H54 (cell line): ENCODE measurements around the gene OMD.

ENCODE experiments used
- DNase-seq: peaks from one replicate; pipeline ENCODE4 v3.0.0; 2011; ENCODE audit warnings: low spot score, mixed read lengths; ENCODE audit not compliant: insufficient read length
- FAIRE-seq: peaks from 3 replicates; lab custom pipeline; 2011; peaks lifted over from hg19 to GRCh38; lab: Jason Lieb, UNC
- POLR2A ChIP-seq: IDR thresholded peaks from 2 replicates; pipeline ENCODE4 v1.6.1; 2011; ENCODE audit warnings: low read depth, mild to moderate bottlenecking, low read length

Gene OMD

DNA sequence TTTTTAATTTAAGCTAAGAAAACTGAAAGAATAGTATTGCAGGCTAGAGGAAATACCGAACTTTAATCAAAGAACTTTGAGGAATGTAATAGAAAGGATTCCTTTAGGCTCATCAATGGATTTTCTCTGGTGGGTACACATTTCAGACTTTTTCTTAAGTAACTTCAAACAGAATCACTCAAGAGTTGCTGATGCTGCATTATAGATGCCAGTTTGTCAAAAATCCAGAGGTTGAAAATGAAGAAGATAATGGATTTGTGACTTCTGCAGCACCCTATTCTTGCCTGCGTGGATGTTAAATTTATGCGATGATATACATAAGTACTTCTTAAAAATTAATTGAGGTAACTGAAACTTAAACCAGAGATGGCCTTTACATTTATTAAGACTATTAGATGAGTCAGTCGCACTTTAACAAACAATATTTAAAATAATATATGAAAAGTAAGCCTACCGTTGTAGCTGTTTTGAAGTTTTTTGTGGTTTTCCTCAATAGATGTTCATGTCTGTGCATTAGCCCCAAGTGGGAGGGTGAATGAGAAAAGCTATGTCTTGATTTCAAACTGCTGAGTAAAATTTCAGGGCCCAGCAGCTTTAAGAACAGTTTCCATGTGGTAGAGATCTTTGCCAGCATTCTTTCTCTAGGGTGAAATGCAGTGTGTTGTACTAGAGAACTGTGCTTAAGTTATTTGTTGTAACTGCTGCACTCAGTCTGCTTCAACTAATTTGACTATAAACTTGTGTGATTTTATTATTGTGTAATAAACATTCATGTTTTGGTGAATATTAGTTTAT lies 20.0 kb downstream of the OMD start, which contains the start of gene OGN:
Gene OGN, minus strand, starts transcription at position 537 of the 795 bp plus-strand sequence. CDS start 1,171 bp downstream, outside the sequence.
- DNase-seq (no peak), FAIRE-seq (peak; percentile 76)
- no peak for TF ChIP-seq POLR2A

DNA sequence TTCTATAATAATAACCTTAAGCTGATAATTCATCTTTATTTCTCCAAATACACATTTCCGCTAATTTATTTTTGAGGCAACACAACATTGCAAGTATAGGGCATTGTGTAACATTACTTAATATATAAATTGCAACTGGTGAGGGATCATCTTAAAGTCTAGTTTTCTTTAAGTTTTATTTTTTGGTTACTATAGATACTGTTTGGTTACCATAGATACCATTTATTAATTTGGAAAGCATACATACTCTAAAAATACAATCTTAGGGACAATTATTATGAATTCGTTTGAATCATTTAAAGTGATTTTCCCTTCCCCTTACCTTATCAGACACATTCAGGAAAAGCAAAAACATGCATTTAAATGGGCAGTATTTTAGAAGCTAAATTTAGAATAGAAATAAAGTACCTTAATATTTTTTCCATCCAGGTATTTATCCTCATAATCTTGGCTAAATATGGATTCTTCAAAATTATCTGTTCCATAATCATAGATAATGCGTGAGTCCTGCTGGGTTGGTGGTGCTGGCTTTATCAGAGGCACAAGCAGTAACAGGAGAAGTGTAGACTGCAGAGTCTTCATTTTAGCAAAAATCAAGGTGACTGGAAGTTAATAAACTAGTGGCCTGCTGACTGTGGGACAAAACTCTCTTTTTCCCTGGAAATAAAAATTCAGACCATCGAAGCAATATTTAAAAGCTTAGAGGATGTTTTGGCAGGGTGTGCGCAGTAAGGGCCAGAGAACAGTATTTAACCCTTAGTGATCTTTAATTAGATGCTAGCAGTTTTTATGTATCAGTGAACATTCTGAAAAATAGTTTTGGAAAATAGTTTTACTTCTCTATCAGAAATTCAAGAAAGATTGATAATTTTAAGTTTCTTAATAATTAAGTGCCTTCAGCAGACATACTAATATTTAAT lies 21.2 kb downstream of the OMD start:
- FAIRE-seq = peak; percentile 65
- DNase-seq = no peak
- no peak for TF ChIP-seq POLR2A

DNA sequence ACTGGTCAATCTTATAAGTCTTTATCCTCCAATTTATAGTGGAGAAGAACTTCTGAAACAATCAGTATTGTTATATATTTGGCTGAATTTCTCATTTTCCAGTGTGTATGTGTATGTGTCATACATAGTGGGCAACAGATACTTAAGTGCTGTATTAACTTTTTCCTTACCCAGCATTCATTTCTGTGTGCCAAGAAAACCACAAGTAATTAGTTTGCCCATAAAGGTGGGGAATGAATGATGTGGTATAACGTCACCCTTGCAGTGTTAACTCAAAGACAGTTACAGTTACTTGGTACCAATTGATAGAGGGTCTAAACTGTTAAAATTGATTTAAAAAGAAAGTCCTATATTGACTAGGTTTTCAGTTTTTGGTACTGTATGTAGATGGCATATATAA lies 21.9 kb downstream of the OMD start:
- TF ChIP-seq POLR2A = no peak
- no peak for DNase-seq
- peak; percentile 91 for FAIRE-seq

DNA sequence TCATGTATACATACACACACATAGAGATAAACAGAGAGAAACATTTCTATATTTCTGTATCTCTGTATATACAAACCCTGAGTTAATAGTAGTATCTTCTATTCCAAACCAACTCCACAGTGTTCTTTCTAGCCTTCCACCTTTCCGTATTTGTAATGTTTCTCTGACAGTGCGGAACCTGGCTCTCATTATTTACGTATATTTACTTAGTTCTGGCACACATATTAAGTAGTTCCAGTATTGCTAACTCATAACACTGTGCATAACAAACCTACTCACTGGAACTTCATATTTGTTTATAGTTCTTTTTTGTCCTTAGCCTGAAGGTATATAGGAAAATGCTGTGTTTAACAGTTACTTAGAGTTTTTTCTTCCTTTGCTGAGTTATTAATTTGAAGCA lies 26.4 kb downstream of the OMD start:
- FAIRE-seq (peak; percentile 68), DNase-seq (no peak)

DNA sequence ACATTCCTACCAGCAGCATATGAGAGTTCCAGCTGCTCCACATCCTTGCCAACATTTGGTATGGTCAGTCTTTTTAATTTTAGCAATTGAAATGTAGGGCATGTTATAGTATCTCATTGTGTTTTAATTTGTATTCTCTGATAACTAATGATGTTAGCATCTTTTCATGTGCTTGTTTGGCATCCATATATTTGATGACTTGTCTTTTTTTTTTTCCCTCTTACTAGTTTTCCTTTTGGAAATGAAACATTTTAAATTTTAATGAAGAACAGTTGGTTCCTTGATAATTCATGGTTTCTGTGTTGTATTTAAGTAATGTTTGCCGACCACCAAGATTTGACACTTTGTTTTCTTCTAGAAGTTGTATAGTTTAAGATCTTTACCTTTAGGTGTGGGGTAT lies 28.7 kb downstream of the OMD start:
- peak; percentile 43 for FAIRE-seq
- DNase-seq = no peak
- no peak for TF ChIP-seq POLR2A

More for the DNA sequence above, 26.4 kb downstream of the OMD start:
- no peak for TF ChIP-seq POLR2A

DNA sequence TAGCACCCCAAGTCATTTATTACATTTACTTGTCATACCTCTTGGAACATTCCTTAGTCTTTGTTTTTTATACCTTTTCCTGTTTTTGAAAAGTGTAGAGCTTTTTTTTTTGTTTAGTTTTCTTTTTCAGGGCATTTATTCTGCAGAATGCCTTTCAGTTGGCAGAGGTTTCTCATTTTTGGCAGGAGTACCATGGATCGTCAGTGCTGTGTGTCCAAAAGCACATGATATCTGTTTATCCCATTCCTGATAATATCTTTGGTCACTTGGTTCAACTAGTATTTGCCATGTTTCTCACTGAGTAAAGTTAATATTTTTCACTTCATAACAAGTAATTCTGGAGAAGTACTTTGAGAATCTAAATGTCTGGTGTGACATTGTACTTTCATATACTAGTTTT lies 30.6 kb downstream of the OMD start:
- DNase-seq = no peak
- FAIRE-seq = peak; percentile 87
- no peak for TF ChIP-seq POLR2A

DNA sequence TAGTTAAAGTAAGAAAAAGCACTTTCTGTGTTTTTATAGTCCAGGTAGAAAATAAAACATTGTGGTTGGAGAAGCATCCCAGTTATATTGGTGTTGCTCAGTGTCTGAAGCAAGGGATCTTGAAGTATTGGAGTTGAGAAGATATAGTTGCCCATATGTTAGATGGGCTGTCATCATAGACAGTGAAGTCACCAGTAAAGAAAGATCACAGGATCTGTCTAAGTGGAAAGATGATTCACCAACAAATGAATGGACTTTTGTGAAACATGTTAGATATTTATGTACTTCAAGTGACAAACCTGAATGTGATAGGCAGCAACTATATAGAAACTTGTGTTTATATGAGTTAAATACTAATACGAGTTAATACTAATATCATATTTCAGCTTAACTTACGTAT lies 31.6 kb downstream of the OMD start:
- peak; percentile 90 for FAIRE-seq
- no peak for TF ChIP-seq POLR2A
- DNase-seq = peak; percentile 9

DNA sequence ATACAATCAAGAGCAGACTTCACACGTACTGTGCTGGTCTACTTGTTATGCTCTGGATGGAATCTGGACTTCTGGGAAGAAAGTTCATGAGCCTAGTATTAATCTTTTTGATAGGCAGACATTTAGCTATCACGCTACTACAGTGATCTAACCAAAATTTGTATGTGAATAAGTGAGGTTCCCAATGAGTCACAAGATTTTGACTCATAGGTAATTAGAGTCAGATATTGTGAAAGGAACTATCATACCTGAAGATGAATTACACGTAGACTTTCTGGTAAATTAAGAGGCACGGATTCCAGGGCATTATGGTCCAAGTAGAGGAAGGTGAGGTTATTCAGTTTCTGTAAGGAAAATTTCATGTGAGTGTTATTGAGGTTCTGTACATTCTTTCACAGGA lies 38.3 kb downstream of the OMD start:
- FAIRE-seq (no peak), DNase-seq (no peak)

DNA sequence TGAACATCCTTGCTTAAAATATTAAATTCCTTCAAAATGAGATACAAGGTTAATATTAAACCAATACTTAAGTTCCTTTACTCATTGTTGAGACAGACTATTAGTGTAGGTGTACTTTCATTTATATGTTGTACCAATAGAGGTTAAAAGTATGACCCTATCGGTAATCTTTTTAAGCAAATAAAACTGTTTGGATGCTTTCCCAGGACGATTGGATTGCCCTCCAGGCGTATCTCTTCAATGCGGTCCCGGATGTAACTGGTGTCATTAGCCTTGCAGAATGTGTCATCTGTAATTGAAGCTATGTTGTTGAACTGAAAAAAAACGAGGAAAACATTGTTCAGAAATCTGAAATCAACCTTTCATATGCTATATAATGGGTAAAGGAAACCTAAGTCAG lies 38.8 kb downstream of the OMD start:
- TF ChIP-seq POLR2A = no peak
- no peak for DNase-seq
- FAIRE-seq = peak; percentile 90

More for the DNA sequence above, 38.3 kb downstream of the OMD start:
- no peak for TF ChIP-seq POLR2A

DNA sequence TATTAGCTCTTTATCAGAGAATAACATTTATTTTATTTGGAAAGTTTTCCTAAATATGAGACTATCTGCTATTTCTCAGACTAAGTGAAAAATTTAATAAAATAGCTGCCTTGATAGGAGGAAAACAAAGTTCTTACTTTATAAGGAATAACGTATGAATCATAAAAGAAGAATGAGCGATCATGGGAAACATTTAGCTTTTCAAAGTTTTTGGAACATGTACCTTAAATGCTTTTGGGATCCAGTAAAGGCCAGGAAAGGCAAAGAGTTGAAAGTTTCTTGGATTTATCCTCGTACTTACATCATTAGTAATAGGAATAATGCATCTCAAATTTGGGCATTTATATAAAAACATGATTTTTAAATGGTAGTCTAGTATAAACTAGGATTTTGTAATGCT lies 39.3 kb downstream of the OMD start:
- no peak for FAIRE-seq
- DNase-seq = no peak
- TF ChIP-seq POLR2A = no peak

DNA sequence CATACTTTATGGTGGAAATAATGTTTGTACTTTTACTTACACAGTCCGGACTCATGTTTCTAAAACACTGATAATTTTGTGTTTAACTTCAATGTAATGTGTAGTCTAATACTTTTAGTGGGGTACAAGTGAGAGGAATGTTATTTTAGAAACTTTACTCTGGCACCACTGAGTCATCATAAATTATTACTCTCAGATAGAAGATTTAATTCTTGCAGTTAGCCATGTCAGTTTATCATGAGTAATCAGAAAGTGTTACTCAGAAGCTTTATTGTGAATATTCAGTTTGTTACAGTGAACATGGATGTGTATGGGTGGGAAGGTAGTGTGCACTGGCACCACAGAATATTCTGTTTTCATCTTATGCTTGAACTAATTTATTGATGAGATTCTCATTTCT lies 39.9 kb downstream of the OMD start:
- DNase-seq = no peak
- TF ChIP-seq POLR2A = no peak
- FAIRE-seq = peak; percentile 96

DNA sequence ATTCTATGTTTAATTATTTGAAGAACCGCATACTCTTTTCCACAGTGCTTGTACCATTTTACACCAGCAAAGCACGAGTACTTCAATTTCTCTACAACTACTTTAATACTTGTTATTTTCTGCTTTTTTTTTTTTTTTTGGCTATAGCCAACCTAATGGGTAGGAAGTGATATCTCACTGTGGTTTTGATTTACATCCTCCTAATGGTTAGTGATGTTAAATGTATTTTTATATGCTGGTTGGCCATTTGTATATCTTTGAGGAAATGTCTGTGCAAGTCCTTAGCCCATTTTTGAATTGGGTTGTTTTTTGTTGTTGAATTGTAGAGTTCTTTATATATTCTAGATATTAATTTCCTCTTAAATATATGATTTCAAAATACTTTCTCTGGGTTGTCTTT lies 42.5 kb downstream of the OMD start:
- peak; percentile 62 for FAIRE-seq
- no peak for TF ChIP-seq POLR2A

DNA sequence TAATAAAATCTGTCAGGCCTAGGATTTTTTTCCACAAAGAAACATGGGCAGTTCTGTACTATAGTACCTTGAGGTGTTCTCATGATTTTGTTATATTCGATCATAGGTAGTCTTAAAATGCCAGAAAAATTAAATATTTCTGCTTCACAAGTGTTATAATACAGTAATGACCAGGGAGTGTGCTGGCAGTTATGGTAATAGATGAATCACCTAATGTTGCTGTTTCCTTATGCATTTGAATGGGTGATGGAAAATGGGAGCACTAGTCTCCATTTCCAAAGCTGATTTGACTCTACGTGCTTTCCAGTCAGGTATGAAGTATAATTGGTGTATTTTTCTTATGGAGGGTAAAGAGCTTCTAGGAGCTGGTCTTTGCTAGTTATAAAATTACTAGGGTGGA lies 43.7 kb downstream of the OMD start:
- DNase-seq = no peak
- FAIRE-seq = peak; percentile 94
- no peak for TF ChIP-seq POLR2A

More for the DNA sequence above, 42.5 kb downstream of the OMD start:
- no peak for DNase-seq
